Calu3 (cell line): ENCODE data around the gene RDH13. TPM values are rescaled to one million over a fixed set of nuclear protein-coding genes. Genes with fewer than 3 reads are reported as not detected.
"Not testable (repeated sequence)": the region's sequence is repeated elsewhere in the genome, so short reads cannot be mapped to it uniquely, and the experiment has no call there.

Experiments
- BruUV-seq: library from RNA; stranded (reverse); fragments of 400-500 nt; replicated peaks from 2 replicates; lab custom pipeline; 2021; lab: Mats Ljungman, UMichigan
- CTCF ChIA-PET: fragments of 300-600 bp; sonication (Branson Sonifier 250); formaldehyde crosslinking; loops from one replicate; lab custom pipeline; 2022; ENCODE audit warnings: antibody characterized with exemption; lab: Charles Lee
- DNase-seq: peaks from one replicate; pipeline ENCODE4 v3.0.0; 2022
- H3K27ac Mint-ChIP-seq: one replicate; pipeline ENCODE4 v1.8.0; 2022; ENCODE audit warnings: mixed read lengths; ENCODE audit not compliant: unreplicated experiment
- H3K27me3 Mint-ChIP-seq: one replicate; pipeline ENCODE4 v1.8.0; 2022; ENCODE audit warnings: mixed read lengths; ENCODE audit not compliant: unreplicated experiment
- H3K36me3 Mint-ChIP-seq: one replicate; pipeline ENCODE4 v1.8.0; 2022; ENCODE audit warnings: mild to moderate bottlenecking, moderate library complexity, mixed read lengths; ENCODE audit not compliant: insufficient read depth, unreplicated experiment
- H3K4me1 Mint-ChIP-seq: one replicate; pipeline ENCODE4 v1.8.0; 2022; ENCODE audit warnings: mild to moderate bottlenecking, low read depth, mixed read lengths; ENCODE audit not compliant: unreplicated experiment
- H3K4me3 Mint-ChIP-seq: one replicate; pipeline ENCODE4 v1.8.0; 2022; ENCODE audit warnings: mild to moderate bottlenecking, low read depth, moderate library complexity, mixed read lengths; ENCODE audit not compliant: unreplicated experiment
- H3K9me3 Mint-ChIP-seq: one replicate; pipeline ENCODE4 v1.8.0; 2022; ENCODE audit warnings: low read depth, mixed read lengths; ENCODE audit not compliant: unreplicated experiment
- intact Hi-C: fragments of 100-400 bp; cut with micrococcal nuclease; formaldehyde crosslinking; loops from one replicate; pipeline ENCODE4 v1.10.0; 2022; ENCODE audit not compliant: unreplicated experiment
- total RNA-seq: library from RNA; stranded (reverse); gene quantifications from 2 replicates; pipeline ENCODE4 v1.2.3, GENCODE V29; 2022
- TF ChIP-seq, protein P1 (sequence below): fragments of 200-600 bp; IDR thresholded peaks from one replicate; pipeline ENCODE4 v1.8.0; 2022; ENCODE audit warnings: antibody characterized with exemption; ENCODE audit not compliant: unreplicated experiment

The RDH13 gene
- total RNA-seq, 1 experiment from 2014 or later: 50.1 TPM

- Mint-ChIP-seq H3K27ac (no peak overlapping the region), H3K27me3 (no peaks in the 10 kb centered on the region), H3K9me3 (no peaks in the 10 kb centered on the region), H3K4me1 (no peaks in the 10 kb centered on the region), H3K4me3 (no peak overlapping the region), H3K36me3 (peaks cover 80% of the 10 kb centered on the region)
- TSS peak; percentile 9 for BruUV-seq
- no peak for DNase-seq
- CTCF ChIA-PET: no interaction called here
- TF ChIP-seq, protein P1, sequence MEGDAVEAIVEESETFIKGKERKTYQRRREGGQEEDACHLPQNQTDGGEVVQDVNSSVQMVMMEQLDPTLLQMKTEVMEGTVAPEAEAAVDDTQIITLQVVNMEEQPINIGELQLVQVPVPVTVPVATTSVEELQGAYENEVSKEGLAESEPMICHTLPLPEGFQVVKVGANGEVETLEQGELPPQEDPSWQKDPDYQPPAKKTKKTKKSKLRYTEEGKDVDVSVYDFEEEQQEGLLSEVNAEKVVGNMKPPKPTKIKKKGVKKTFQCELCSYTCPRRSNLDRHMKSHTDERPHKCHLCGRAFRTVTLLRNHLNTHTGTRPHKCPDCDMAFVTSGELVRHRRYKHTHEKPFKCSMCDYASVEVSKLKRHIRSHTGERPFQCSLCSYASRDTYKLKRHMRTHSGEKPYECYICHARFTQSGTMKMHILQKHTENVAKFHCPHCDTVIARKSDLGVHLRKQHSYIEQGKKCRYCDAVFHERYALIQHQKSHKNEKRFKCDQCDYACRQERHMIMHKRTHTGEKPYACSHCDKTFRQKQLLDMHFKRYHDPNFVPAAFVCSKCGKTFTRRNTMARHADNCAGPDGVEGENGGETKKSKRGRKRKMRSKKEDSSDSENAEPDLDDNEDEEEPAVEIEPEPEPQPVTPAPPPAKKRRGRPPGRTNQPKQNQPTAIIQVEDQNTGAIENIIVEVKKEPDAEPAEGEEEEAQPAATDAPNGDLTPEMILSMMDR: no peak
- intact Hi-C loops: no loop called here
Observed at GRCh38 chr19:55042344-55042678, 20.6 kb downstream of the RDH13 start.

DNA sequence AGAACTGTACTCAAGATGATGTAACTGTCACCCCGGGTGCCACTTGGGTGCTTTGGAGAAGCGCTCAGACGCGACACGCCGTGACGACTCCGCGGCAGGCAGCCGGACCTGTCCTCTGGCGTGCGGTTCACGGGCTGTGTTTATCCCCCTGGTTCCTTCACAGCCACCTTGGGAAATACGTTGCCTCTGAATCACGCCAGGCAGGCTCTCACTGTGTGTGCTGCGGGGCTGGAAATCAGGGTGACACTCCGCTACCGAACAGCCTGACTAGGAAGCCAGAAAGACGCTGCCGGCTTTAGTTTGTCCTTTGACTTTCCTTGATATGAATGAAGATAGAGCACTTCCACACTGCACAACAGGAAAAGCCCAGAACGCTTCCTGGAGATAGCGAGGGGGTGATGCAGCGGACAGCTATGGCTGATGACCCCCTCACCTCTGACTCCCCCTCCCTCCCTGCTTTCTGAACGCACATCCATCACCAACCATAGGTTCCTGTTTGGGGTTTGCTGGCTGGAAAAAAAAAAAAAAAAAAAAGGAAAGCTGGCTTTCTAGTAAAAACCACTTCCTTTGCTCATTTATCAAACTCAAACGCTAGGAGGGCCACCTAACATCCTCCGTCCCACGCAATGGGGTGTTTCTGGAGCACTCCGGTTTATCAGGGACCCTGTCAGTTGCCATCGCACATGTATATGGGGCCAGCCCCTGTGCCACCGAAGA, 21.2 kb downstream of the RDH13 start:
- Mint-ChIP-seq H3K4me3 (no peak overlapping the region), H3K9me3 (no peaks in the 10 kb centered on the region), H3K4me1 (no peaks in the 10 kb centered on the region), H3K27me3 (no peaks in the 10 kb centered on the region), H3K36me3 (peaks cover 75% of the 10 kb centered on the region), H3K27ac (no peak overlapping the region)
- TF ChIP-seq, protein P1: no peak
- no TSS peak for BruUV-seq
- no peak for DNase-seq
- CTCF ChIA-PET: no interaction called here
- intact Hi-C loops: no loop called here

- no TSS peak for BruUV-seq
Observed at GRCh38 chr19:55041244-55041626, 21.7 kb downstream of the RDH13 start.

DNA sequence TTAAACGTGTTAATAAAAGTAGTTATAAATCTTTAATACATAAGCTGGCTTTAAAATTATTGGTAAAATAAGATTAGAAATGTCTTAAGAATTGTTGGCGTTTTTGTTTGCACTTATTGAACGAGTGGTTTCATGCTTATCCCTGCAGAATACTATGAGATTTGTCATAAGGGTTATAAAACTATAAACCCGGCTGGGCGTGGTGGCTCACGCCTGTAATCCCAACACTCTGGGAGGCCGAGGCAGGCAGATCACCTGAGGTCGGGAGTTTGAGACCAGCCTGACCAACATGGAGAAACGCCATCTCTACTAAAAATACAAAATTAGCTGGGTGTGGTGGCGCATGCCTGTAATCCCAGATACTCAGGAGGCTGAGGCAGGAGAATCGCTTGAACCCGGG, 22.3 kb downstream of the RDH13 start:
- CTCF ChIA-PET, H3K4me1 Mint-ChIP-seq, BruUV-seq, H3K9me3 Mint-ChIP-seq, H3K27me3 Mint-ChIP-seq, H3K27ac Mint-ChIP-seq, DNase-seq, intact Hi-C loops, H3K4me3 Mint-ChIP-seq: not testable (repeated sequence)
- peaks cover 69% of the 10 kb centered on the region for H3K36me3 Mint-ChIP-seq

More at GRCh38 chr19:55041244-55041626, 21.7 kb downstream of the RDH13 start:
- CTCF ChIA-PET: no interaction called here
- TF ChIP-seq, protein P1: no peak
- DNase-seq: no peak
- Mint-ChIP-seq H3K4me3 (no peak overlapping the region), H3K9me3 (no peaks in the 10 kb centered on the region), H3K27ac (no peak overlapping the region), H3K27me3 (no peaks in the 10 kb centered on the region), H3K4me1 (no peaks in the 10 kb centered on the region), H3K36me3 (peaks cover 73% of the 10 kb centered on the region)
- intact Hi-C loops: no loop called here

GRCh38 chr19:55037603-55038002, 25.3 kb downstream of the RDH13 start:
- H3K27me3 Mint-ChIP-seq, BruUV-seq, DNase-seq, intact Hi-C loops, CTCF ChIA-PET, H3K4me1 Mint-ChIP-seq, H3K27ac Mint-ChIP-seq, H3K9me3 Mint-ChIP-seq, H3K4me3 Mint-ChIP-seq: not testable (repeated sequence)
- peaks cover 45% of the 10 kb centered on the region for H3K36me3 Mint-ChIP-seq
